AML-193 (cell line): ENCODE data around the gene IRX1.

Experiments used
- DNase-seq, 2 experiments: peaks; one replicate each; lab custom pipeline; 2025; lab: John Stamatoyannopoulos, UW

The IRX1 gene

DNA sequence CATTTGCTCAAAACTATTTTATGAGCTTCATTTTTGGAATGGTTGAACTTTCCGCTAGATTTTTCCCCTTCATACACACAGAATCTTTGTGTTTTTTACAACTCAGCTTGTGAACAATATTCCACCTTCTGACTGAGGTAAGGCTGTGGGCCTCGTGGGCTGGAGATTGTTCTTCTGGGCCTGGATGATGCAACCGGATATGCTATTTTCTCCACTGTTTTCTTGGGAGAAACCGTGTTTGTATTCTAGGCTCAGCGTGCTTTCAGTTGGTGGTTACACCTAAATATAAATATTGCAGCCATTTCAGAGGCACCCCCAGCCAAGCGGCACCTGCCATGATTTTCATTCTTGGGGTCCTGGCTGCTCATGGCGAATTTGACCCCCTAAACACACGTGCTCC lies 55.2 kb downstream of the IRX1 start:
- no peak for DNase-seq
